ENCODE data around the gene NCSTN. TPM values are rescaled to one million over a fixed set of nuclear protein-coding genes. Genes with fewer than 3 reads are reported as not detected.

The NCSTN gene
- total RNA-seq, 2 donors from 2014 or later = 63.3 to 65.6 TPM

GRCh38 chr1:160397651-160398050, 54.5 kb downstream of the NCSTN start:
- Mint-ChIP-seq H3K36me3 (ENCODE audit: low read depth) (peaks cover 13% of the 10 kb centered on the region), H3K27ac (no peak overlapping the region), H3K4me1 (peaks cover 20% of the 10 kb centered on the region), H3K4me3 (no peak overlapping the region), H3K27me3 (peaks cover 55% of the 10 kb centered on the region)
- ATAC-seq = no peak
- no peak for DNase-seq
- no peaks in the 10 kb centered on the region for H3K9me3 ChIP-seq (ENCODE audit: control insufficient read depth, low read length, poor library complexity, severe bottlenecking)

- peaks cover 53% of the 10 kb centered on the region for H3K27me3 Mint-ChIP-seq
- ATAC-seq = no peak
- DNase-seq = no peak
- H3K36me3 Mint-ChIP-seq (ENCODE audit: low read depth) = peaks cover 13% of the 10 kb centered on the region
- H3K4me1 Mint-ChIP-seq = peaks cover 23% of the 10 kb centered on the region
- H3K9me3 ChIP-seq (ENCODE audit: control insufficient read depth, low read length, poor library complexity, severe bottlenecking) = no peaks in the 10 kb centered on the region
- no peak overlapping the region for H3K27ac Mint-ChIP-seq
- peak overlapping the region; percentile 56 for H3K4me3 Mint-ChIP-seq
Measured at GRCh38 chr1:160398823-160399222, 55.6 kb downstream of the NCSTN start.

- Mint-ChIP-seq H3K27ac (no peak overlapping the region), H3K4me1 (peaks cover 23% of the 10 kb centered on the region), H3K4me3 (peak overlapping the region; percentile 68), H3K36me3 (ENCODE audit: low read depth) (peaks cover 13% of the 10 kb centered on the region), H3K27me3 (peaks cover 48% of the 10 kb centered on the region)
- ATAC-seq (no peak), DNase-seq (no peak)
- H3K9me3 ChIP-seq (ENCODE audit: control insufficient read depth, low read length, poor library complexity, severe bottlenecking) = no peaks in the 10 kb centered on the region
Measured at GRCh38 chr1:160399544-160400222, 56.5 kb downstream of the NCSTN start.

GRCh38 chr1:160400223-160400645, 57.1 kb downstream of the NCSTN start, which contains the start of gene VANGL2:
TSS of gene VANGL2 (plus strand) at chr1:160400564. CDS start at chr1:160415838, 15,274 bp downstream.
- no peaks in the 10 kb centered on the region for H3K9me3 ChIP-seq (ENCODE audit: control insufficient read depth, low read length, poor library complexity, severe bottlenecking)
- peak; percentile 46 for ATAC-seq
- Mint-ChIP-seq H3K36me3 (ENCODE audit: low read depth) (peaks cover 13% of the 10 kb centered on the region), H3K4me3 (peak within 1 kb of the TSS; percentile 86), H3K4me1 (peaks cover 23% of the 10 kb centered on the region), H3K27ac (no peak within 1 kb of the TSS), H3K27me3 (peaks cover 43% of the 10 kb centered on the region)
- peak in 1 of 3 donors; percentile 32 for DNase-seq

GRCh38 chr1:160400646-160401486, 57.7 kb downstream of the NCSTN start:
- peak; percentile 36 for ATAC-seq
- H3K4me3 Mint-ChIP-seq = peak overlapping the region; percentile 86
- peaks cover 37% of the 10 kb centered on the region for H3K27me3 Mint-ChIP-seq

GRCh38 chr1:160401487-160401805, 58.3 kb downstream of the NCSTN start:
- Mint-ChIP-seq H3K27ac (no peak overlapping the region), H3K4me3 (peak overlapping the region; percentile 86), H3K36me3 (ENCODE audit: low read depth) (peaks cover 12% of the 10 kb centered on the region), H3K27me3 (peaks cover 37% of the 10 kb centered on the region), H3K4me1 (peaks cover 23% of the 10 kb centered on the region)
- no peak for DNase-seq
- no peak for ATAC-seq
- H3K9me3 ChIP-seq (ENCODE audit: control insufficient read depth, low read length, poor library complexity, severe bottlenecking) = no peaks in the 10 kb centered on the region

More at GRCh38 chr1:160400646-160401486, 57.7 kb downstream of the NCSTN start:
- no peaks in the 10 kb centered on the region for H3K9me3 ChIP-seq (ENCODE audit: control insufficient read depth, low read length, poor library complexity, severe bottlenecking)
- H3K36me3 Mint-ChIP-seq (ENCODE audit: low read depth) = peaks cover 13% of the 10 kb centered on the region
- DNase-seq = no peak
- peaks cover 23% of the 10 kb centered on the region for H3K4me1 Mint-ChIP-seq
- no peak overlapping the region for H3K27ac Mint-ChIP-seq

GRCh38 chr1:160402001-160402795, 59.0 kb downstream of the NCSTN start:
- peaks cover 37% of the 10 kb centered on the region for H3K27me3 Mint-ChIP-seq
- peaks cover 20% of the 10 kb centered on the region for H3K4me1 Mint-ChIP-seq
- no peak overlapping the region for H3K27ac Mint-ChIP-seq
- no peaks in the 10 kb centered on the region for H3K9me3 ChIP-seq (ENCODE audit: control insufficient read depth, low read length, poor library complexity, severe bottlenecking)
- no peak for DNase-seq
- H3K4me3 Mint-ChIP-seq = peak overlapping the region; percentile 86
- no peak for ATAC-seq
- peaks cover 11% of the 10 kb centered on the region for H3K36me3 Mint-ChIP-seq (ENCODE audit: low read depth)

GRCh38 chr1:160403244-160403643, 60.1 kb downstream of the NCSTN start:
- H3K9me3 ChIP-seq (ENCODE audit: control insufficient read depth, low read length, poor library complexity, severe bottlenecking) = no peaks in the 10 kb centered on the region
- H3K4me3 Mint-ChIP-seq = no peak overlapping the region
- peaks cover 11% of the 10 kb centered on the region for H3K36me3 Mint-ChIP-seq (ENCODE audit: low read depth)
- no peak for ATAC-seq
- DNase-seq = no peak
- peaks cover 37% of the 10 kb centered on the region for H3K27me3 Mint-ChIP-seq
- no peak overlapping the region for H3K27ac Mint-ChIP-seq
- peaks cover 20% of the 10 kb centered on the region for H3K4me1 Mint-ChIP-seq

- no peaks in the 10 kb centered on the region for H3K9me3 ChIP-seq (ENCODE audit: control insufficient read depth, low read length, poor library complexity, severe bottlenecking)
- peaks cover 32% of the 10 kb centered on the region for H3K27me3 Mint-ChIP-seq
- H3K4me1 Mint-ChIP-seq = peaks cover 18% of the 10 kb centered on the region
- ATAC-seq (no peak), DNase-seq (no peak)
- no peak overlapping the region for H3K4me3 Mint-ChIP-seq
- H3K27ac Mint-ChIP-seq = no peak overlapping the region
- H3K36me3 Mint-ChIP-seq (ENCODE audit: low read depth) = peaks cover 11% of the 10 kb centered on the region
Measured at GRCh38 chr1:160404094-160404493, 60.9 kb downstream of the NCSTN start.

- Mint-ChIP-seq H3K4me1 (peaks cover 18% of the 10 kb centered on the region), H3K27me3 (peaks cover 31% of the 10 kb centered on the region), H3K27ac (no peak overlapping the region), H3K36me3 (ENCODE audit: low read depth) (peaks cover 11% of the 10 kb centered on the region), H3K4me3 (no peak overlapping the region)
- DNase-seq (no peak), ATAC-seq (no peak)
- no peaks in the 10 kb centered on the region for H3K9me3 ChIP-seq (ENCODE audit: control insufficient read depth, low read length, poor library complexity, severe bottlenecking)
Measured at GRCh38 chr1:160405331-160405877, 62.2 kb downstream of the NCSTN start.

GRCh38 chr1:160406131-160406968, 63.2 kb downstream of the NCSTN start:
- peaks cover 27% of the 10 kb centered on the region for H3K27me3 Mint-ChIP-seq
- no peaks in the 10 kb centered on the region for H3K9me3 ChIP-seq (ENCODE audit: control insufficient read depth, low read length, poor library complexity, severe bottlenecking)
- ATAC-seq (no peak), DNase-seq (no peak)
- no peak overlapping the region for H3K4me3 Mint-ChIP-seq
- peaks cover 16% of the 10 kb centered on the region for H3K4me1 Mint-ChIP-seq
- H3K27ac Mint-ChIP-seq = peak overlapping the region; percentile 16
- H3K36me3 Mint-ChIP-seq (ENCODE audit: low read depth) = peaks cover 7% of the 10 kb centered on the region

Data from T-helper 17 cell (primary cell).